ENCODE measurements around the gene DDX1. TPM values are rescaled to one million over a fixed set of nuclear protein-coding genes. Genes with fewer than 3 reads are reported as not detected.

The DDX1 gene
- total and polyA plus RNA-seq, 2 donors (not counting 3 experiments of a cell fraction or from before 2014, with no cell fraction given), result 41.2 to 117 TPM

- intact Hi-C loops (cut with micrococcal nuclease) (no loop called here), dilution Hi-C loops (cut with MboI; ENCODE audit: extremely low pct_ligation_motif_present, low sequenced_read_pairs) (no loop called here)
- no TSS peak for BruUV-seq (replicated peaks)
- peaks cover 12 to 18% of the 10 kb centered on the region in 2 experiments for H3K36me3 ChIP-seq (ENCODE audit: control insufficient read depth in 2 of 2, extremely low read depth in 1 of 2, insufficient read depth in 2 of 2, low read length in 2 of 2)
- no peak for TF ChIP-seq FOS (IDR thresholded peaks at IDR 0.05; ENCODE audit: borderline replicate concordance, insufficient read depth, low read length)
- TF ChIP-seq MYC (IDR thresholded peaks at IDR 0.05; ENCODE audit: low read depth, low read length), result no peak
- TF ChIP-seq POLR2AphosphoS5 (IDR thresholded peaks at IDR 0.05; ENCODE audit: insufficient read depth, low read depth, low read length), result no peak
- no peak for TF ChIP-seq EZH2 (IDR thresholded peaks at IDR 0.05; ENCODE audit: borderline replicate concordance, low read depth, low read length, severe bottlenecking)
- TF ChIP-seq JUN (IDR thresholded peaks at IDR 0.05; ENCODE audit: borderline replicate concordance, insufficient read depth, insufficient read length, low read depth), result no peak
- no peak for TF ChIP-seq POLR2A (IDR thresholded peaks at IDR 0.05; ENCODE audit: low read depth, low read length)
- no peak for TF ChIP-seq GATA2 (IDR thresholded peaks at IDR 0.05; ENCODE audit: insufficient read depth, insufficient read length, low read depth, low read length)
- TF ChIP-seq CTCF (IDR thresholded peaks at IDR 0.05; ENCODE audit: extremely low read depth in 1 of 2, insufficient read depth in 1 of 2, low read depth in 1 of 2, low read length in 2 of 2), result no peak
- ChIA-PET POLR2A (no interaction called here), CTCF (interaction anchor here (1.2 kb wide), 1 partner anchor 11 kb away, joined by 4 read pairs; no protein-coding TSS in a partner anchor)
- H4K20me1 ChIP-seq (replicated peaks; ENCODE audit: control insufficient read depth, extremely low read depth, insufficient read depth, low read length), result no peaks in the 10 kb centered on the region
- no peak overlapping the region for H3K9ac ChIP-seq (replicated peaks; ENCODE audit: extremely low read depth, insufficient read depth, low read length)
- no peaks in the 10 kb centered on the region for H3K79me2 ChIP-seq (ENCODE audit: control insufficient read depth, insufficient read depth, low read length)
- H2AFZ ChIP-seq (ENCODE audit: low read depth, low read length), result no peak overlapping the region
- no peak overlapping the region for H3K4me2 ChIP-seq (ENCODE audit: insufficient read depth, low read length)
- no peaks in the 10 kb centered on the region for H3K27me3 ChIP-seq (ENCODE audit: control insufficient read depth in 2 of 2, insufficient read depth in 2 of 2, low read length in 2 of 2)
- FAIRE-seq, result no peak
- no peaks in the 10 kb centered on the region for H3K9me1 ChIP-seq (replicated peaks; ENCODE audit: control insufficient read depth, extremely low read depth, insufficient read depth, low read length)
- no peak overlapping the region for H3K4me3 ChIP-seq (replicated peaks in 1 of 3; ENCODE audit: insufficient read depth in 1 of 3, low read depth in 1 of 3, low read length in 3 of 3)
- no peak for DNase-seq (ENCODE audit: low read depth, low spot score)
- no peaks in the 10 kb centered on the region for H3K9me3 ChIP-seq (replicated peaks; ENCODE audit: control insufficient read depth, insufficient read depth, low read length)
- no peak overlapping the region for H3K27ac ChIP-seq (ENCODE audit: insufficient read depth, low read depth, low read length)
- peaks cover 7% of the 10 kb centered on the region for H3K4me1 ChIP-seq (ENCODE audit: control insufficient read depth, extremely low read depth, insufficient read depth, low read length)
These were observed 27.8 kb downstream of the DDX1 start for GRCh38 chr2:15619510-15619909.

All from endothelial cell of umbilical vein (primary cell).